C4-2B (cell line): ENCODE data around the gene THRAP3.

Source experiments
- CTCF ChIP-seq: fragments of 450-650 bp; conservative IDR thresholded peaks from 2 replicates; pipeline ENCODE4 v1.5.1; 2017; ENCODE audit warnings: mild to moderate bottlenecking
- ZFX ChIP-seq: fragments of 450-650 bp; IDR thresholded peaks from 2 replicates; pipeline ENCODE4 v1.6.1; 2017

- TF ChIP-seq CTCF (no peak), ZFX (no peak)
Observed at GRCh38 chr1:36339615-36340014, 115.4 kb downstream of the THRAP3 start.
